GM21786 (cell line): ENCODE results near the gene NPPC.

ENCODE experiments used
- ATAC-seq: cut with Tn5 transposase; IDR thresholded peaks from one replicate; pipeline ENCODE4 v1.9.1; 2021; ENCODE audit not compliant: unreplicated experiment

NPPC gene

DNA sequence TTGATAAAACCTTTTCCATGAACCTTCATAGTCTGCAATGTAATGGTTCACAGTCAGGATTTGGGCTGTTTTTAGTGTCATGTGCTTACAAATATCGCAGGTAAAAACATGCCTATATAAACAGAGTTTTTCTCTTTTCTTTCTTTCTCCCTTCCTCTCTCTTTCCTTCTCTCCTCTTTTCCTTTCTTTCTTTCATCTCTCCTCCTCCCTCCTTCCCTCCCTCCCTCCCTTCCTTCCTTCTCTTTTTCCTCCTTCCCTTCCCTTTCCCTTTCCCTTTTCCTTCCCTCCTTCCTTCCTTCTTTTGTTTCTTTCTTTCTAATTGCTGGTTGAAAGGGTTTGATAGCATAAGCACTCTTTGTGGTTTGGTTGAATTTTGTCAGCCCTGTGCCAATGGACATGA is 9.6 kb upstream of the NPPC start:
- no peak for ATAC-seq

- ATAC-seq = no peak
Measured at GRCh38 chr2:231935207-231935524, 9.0 kb upstream of the NPPC start.

- no peak for ATAC-seq
Measured at GRCh38 chr2:231934441-231935206, 8.4 kb upstream of the NPPC start.

DNA sequence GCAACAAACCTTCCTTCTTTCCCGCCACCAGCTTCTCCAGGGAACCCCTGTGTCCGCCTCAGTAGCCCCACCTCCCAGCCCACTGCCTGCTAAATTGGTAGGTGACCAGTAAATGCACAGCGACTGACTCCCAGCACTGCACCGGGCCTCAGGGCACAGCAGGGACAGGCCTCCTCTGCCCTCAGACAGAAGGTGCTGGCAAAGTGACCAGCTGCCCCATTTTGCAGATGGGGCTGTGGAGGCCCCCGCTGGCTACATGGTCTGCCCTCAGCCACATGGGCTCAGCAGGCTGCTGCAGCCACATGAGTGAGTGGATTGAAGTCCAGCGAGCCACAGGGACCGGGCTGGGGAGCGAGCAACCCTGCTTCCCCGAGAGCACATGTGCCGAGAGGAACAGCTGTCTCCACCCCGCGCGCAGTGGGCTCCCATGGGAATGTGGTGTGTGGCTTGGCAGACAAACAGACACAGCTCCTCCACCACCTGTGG is 7.8 kb upstream of the NPPC start:
- ATAC-seq = no peak

- no peak for ATAC-seq
Measured at GRCh38 chr2:231932985-231933915, 7.1 kb upstream of the NPPC start.

DNA sequence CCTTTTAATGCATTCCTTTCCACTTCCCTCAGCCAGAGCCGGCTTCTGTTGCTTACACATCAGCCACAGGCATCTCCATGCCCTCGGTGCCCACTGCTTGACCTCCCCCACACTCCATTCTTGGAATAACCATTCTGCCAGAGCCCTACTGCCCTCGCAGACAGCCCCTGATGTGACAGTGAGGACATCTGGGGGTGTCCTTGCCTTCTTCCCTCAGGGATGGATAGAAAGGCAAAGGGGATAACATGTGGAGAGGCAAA is 6.4 kb upstream of the NPPC start:
- no peak for ATAC-seq

DNA sequence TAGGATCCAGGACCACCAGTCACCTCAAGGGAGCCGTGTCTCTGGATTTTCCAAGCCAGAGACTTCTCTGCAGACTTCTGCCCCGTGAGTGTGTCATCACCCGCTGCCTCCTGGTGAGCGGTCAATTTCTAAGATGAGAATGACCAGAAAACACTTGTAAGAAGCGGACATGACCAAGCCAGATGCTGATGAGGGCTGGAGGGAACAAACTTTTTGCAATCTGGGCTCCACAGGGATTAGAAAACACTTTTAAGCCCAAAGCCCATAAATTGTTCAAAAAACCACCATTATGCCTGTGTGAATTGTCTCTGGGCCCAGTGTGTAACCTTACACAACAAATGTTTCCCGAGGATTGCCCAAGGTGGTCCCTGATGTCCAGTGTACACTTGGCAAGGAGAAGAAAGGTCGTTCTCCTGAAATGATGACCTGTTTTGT is 5.3 kb upstream of the NPPC start:
- no peak for ATAC-seq

DNA sequence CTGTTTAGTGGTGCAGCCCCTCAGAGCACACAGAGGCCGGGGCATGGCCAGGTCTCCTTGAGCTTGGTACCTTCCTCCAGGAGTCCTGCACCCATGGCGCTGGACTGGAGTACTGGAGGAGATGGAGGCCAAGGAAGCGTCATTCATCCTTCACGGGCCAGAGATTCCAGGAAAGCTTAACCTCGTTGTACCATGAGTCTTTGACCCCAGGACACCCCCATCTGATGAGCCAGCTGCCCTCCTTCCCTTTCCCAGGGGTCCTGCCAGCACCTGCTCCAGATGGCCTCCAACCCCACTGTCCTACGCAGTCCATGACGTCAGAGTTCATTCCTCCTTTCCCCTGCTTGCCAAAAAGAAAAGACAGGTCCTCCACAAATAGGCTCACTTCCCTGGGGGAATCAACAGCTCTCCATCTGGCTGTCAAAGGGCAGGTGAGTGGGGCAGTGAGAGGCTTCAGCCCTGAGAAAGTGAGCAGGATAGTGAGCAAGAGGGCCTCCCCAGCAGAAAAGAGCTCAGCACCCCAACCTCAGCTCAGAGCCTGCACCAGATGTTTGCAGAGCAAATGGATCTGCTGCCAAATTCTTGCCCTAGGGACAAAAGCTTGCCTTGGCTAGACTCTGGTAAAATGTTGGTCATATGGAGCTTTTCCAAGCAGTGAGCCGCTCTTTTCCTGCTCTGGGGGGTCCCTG is 4.5 kb upstream of the NPPC start:
- ATAC-seq = no peak

DNA sequence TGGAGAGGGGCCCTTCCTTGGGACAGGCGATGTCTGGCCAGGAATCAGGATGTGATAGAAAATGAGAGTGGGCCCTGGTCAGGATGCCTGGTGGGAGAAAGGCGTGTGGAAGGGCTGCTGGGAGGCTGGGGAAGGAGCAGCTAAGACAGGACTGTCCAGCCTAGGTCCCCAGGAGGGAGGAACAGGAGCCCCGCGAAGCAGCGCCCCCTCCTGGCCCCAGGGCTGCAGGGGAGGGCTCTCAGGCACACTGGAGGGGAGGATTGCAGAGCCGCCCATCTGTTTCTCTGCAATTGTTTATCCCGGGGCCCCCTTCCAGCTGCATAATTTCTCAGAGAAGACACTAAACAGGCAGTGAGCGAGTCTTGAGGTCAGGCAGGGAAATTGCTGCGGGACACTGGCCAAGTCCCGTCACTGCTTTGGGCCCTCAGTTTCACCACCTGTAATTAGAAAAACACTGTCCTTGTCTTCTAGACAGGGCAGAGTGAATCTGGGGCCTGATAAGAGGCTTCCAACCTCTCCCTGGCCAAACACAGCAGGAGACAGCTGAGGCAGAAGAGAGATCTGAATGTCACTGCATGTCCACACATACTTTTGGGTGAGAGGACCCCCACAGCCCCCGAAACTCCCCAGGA is 3.9 kb upstream of the NPPC start:
- ATAC-seq = no peak

- no peak for ATAC-seq
Measured at GRCh38 chr2:231928901-231929725, 2.9 kb upstream of the NPPC start.

GRCh38 chr2:231928481-231928880 is 2.3 kb upstream of the NPPC start:
- no peak for ATAC-seq

GRCh38 chr2:231927566-231927890 is 1.3 kb upstream of the NPPC start:
- no peak for ATAC-seq

GRCh38 chr2:231926761-231927565 is 767 bp upstream of the NPPC start:
- ATAC-seq = no peak

DNA sequence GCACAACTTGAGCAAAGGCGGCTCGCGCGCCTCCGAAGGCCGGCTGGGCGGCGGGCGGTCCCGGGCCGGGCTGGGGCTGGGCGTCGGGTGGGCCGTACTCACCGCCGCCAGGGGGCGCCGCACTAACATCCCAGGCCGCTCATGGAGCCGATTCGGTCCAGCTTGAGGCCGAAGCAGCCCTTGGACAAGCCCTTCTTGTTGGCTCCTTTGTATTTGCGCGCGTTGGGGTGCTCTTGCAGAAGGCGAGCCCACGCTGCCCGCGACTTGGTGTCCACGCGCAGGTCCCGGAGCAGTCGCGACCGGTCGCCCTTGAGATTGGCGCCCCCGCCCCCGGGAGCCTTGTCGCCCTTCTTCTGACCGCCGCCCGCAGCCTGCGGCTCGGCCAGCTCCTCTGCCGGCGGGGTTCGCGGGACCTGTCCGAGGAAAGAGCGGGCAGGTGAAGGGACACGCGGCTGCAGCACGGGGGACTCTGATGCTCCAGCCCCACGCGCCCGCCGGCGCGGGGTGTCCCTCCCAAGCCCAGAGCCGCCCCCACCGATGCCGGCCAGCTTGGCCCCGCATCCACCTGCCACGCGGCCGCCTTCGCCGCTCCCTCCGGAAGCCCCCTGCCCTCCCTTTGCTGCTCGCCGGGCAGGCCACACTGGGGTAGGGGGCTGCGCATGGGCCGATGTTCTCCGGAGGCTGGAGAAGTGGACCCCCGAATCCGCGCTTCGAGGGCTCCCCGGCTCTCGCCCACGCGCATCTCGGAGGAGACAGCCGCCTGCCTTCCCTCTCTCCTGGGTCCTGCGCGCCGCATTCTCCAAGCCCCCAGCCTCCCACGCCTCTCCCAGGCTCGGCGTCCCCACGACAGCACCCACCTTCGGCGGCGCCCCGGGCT is 655 bp downstream of the NPPC start:
- ATAC-seq = no peak

GRCh38 chr2:231924889-231925275 is 1.3 kb downstream of the NPPC start:
- no peak for ATAC-seq

GRCh38 chr2:231923951-231924888 is 2.0 kb downstream of the NPPC start:
- no peak for ATAC-seq

GRCh38 chr2:231923010-231923344 is 3.2 kb downstream of the NPPC start:
- no peak for ATAC-seq
